ENCODE data around the gene INPP5A. TPM values are rescaled to one million over a fixed set of nuclear protein-coding genes. Genes with fewer than 3 reads are reported as not detected.

The INPP5A gene
- total and polyA plus RNA-seq, 10 of the 15 experiments (the other 5 are each of a cell fraction or from before 2014, with no cell fraction given), result 0.52 to 15.0 (median 6.3) TPM

- no peaks in the 10 kb centered on the region for H3K27me3 ChIP-seq (replicated peaks in 1 of 2; ENCODE audit: control insufficient read depth in 2 of 2, insufficient read depth in 2 of 2, low read length in 1 of 2)
- peak overlapping the region; percentile 14; the same call in 1 of the 2 replicates for H3K27ac ChIP-seq (ENCODE audit: control insufficient read depth, insufficient read depth)
- H3K4me2 ChIP-seq (ENCODE audit: control insufficient read depth, insufficient read depth), result peak overlapping the region; percentile 75
- no peaks in the 10 kb centered on the region; a peak in 1 of 4 replicates for H3K36me3 ChIP-seq (ENCODE audit: control insufficient read depth in 2 of 2, insufficient read depth in 2 of 2, low read length in 1 of 2)
- ChIA-PET RAD21 (ENCODE audit: unreplicated experiment) (interaction anchor here (0.9 to 2.8 kb wide), 9 partner anchors 12 to 116 kb away, joined by 3 to 25 read pairs (median 10); no protein-coding TSS in a partner anchor), CTCF (interaction anchor here (0.5 to 1.9 kb wide), 11 partner anchors 11 to 116 kb away, joined by 3 to 8 read pairs (median 3); no protein-coding TSS in a partner anchor), POLR2A (interaction anchor here (1.0 to 2.2 kb wide), 6 partner anchors 11 to 116 kb away, joined by 3 to 13 read pairs (median 6); no protein-coding TSS in a partner anchor), SMC1A (ENCODE audit: uncharacterized antibody, unreplicated experiment) (interaction anchor here (1.0 to 2.9 kb wide), 13 partner anchors 8 to 116 kb away, joined by 3 to 27 read pairs (median 4); no protein-coding TSS in a partner anchor)
- in situ Hi-C loops (cut with MboI), result no loop called here
- H3K4me3 ChIP-seq, result peak overlapping the region; percentile 45; the same call in 1 of the 2 replicates
- BruUV-seq (replicated peaks), result no TSS peak
- DNase-seq (ENCODE audit: low read depth, low spot score) (peak; percentile 89), ATAC-seq (peak; percentile 59), FAIRE-seq (peak; percentile 88)
- H3K4me1 ChIP-seq (ENCODE audit: control insufficient read depth, insufficient read depth, low read length), result peaks cover 44% of the 10 kb centered on the region
- no peak overlapping the region for H3K9ac ChIP-seq (ENCODE audit: control insufficient read depth, insufficient read depth, low read length)
- no peaks in the 10 kb centered on the region for H4K20me1 ChIP-seq (ENCODE audit: control insufficient read depth, insufficient read depth)
- no peaks in the 10 kb centered on the region for H3K9me3 ChIP-seq (replicated peaks; ENCODE audit: control insufficient read depth, insufficient read depth, low read length)
- intact Hi-C loops (cut with micrococcal nuclease; ENCODE audit: unreplicated experiment), result loop anchor here (2.0 to 10.0 kb wide), 3 partner anchors 13 to 251 kb away; no protein-coding TSS in a partner anchor
- H3K79me2 ChIP-seq (ENCODE audit: control insufficient read depth, insufficient read depth, low read length), result peaks cover 4% of the 10 kb centered on the region
- 8% methylated on average over 21 of the region's 21 CpGs for WGBS (ENCODE audit: insufficient coverage, insufficient replicate concordance, low lambda C conversion rate, missing lambda C conversion rate)
- no peak overlapping the region for H2AFZ ChIP-seq (ENCODE audit: control insufficient read depth, low read depth, low read length)
- TF ChIP-seq SUPT20H (IDR thresholded peaks at IDR 0.05; ENCODE audit: borderline replicate concordance, control insufficient read depth, low read depth, low read length) (no peak), WRNIP1 (IDR thresholded peaks at IDR 0.05; ENCODE audit: borderline replicate concordance, low read depth, low read length) (no peak), CEBPZ (IDR thresholded peaks at IDR 0.05; ENCODE audit: low read depth, low read length) (no peak), MTA3 (IDR thresholded peaks at IDR 0.05; ENCODE audit: borderline replicate concordance, low read length) (peak; percentile 91; the same call in 1 of the 2 replicates), FOXK2 (IDR thresholded peaks at IDR 0.05) (no peak), FOXM1 (IDR thresholded peaks at IDR 0.05; ENCODE audit: low read depth, low read length) (peak; percentile 85; the same call in 1 of the 2 replicates), CREB1 (IDR thresholded peaks at IDR 0.05; ENCODE audit: low read depth) (peak; percentile 78), ETV6 (conservative IDR thresholded peaks at IDR 0.05 in 1 of 2, IDR thresholded peaks at IDR 0.05 in 1 of 2; ENCODE audit: borderline replicate concordance in 1 of 2, low read depth in 1 of 2) (peak in 1 of 2 experiments; percentile 88; a peak in 2 of 4 replicates), MEF2B (IDR thresholded peaks at IDR 0.05; ENCODE audit: partially characterized antibody, poor library complexity, severe bottlenecking) (peak; percentile 86), PAX8 (IDR thresholded peaks at IDR 0.05) (no peak), E4F1 (IDR thresholded peaks at IDR 0.05; ENCODE audit: borderline replicate concordance, partially characterized antibody) (no peak), CREM (IDR thresholded peaks at IDR 0.05; ENCODE audit: low read depth) (peak; percentile 88), KDM1A (IDR thresholded peaks at IDR 0.05; ENCODE audit: borderline replicate concordance) (no peak), NBN (IDR thresholded peaks at IDR 0.05) (peak; percentile 92), MLLT1 (IDR thresholded peaks at IDR 0.05) (peak; percentile 94)
These were observed 38.0 kb downstream of the INPP5A start for GRCh38 chr10:132575320-132576201.

Measured in GM12878 (cell line).